ENCODE results near the gene MSH4.

The MSH4 gene

DNA sequence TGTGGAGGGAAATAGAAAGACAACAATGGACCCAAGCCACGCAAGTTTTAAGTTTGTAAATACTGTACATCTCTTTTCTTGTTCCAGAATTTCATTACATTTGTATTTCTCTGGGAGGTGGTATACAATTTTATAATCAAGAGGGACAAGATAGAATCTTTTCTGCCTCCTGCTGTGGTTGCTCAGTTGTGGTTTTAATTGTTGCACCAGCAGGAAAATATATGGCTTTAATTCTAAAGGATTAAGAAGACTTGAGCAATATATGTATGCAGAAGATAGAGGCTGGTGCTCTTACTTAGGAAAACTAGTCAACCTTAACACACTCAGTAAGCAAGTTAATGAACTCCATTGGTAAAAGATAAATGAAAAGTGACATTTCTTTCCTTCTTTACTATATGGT lies 155.3 kb downstream of the MSH4 start:
- TF ChIP-seq, protein P1, sequence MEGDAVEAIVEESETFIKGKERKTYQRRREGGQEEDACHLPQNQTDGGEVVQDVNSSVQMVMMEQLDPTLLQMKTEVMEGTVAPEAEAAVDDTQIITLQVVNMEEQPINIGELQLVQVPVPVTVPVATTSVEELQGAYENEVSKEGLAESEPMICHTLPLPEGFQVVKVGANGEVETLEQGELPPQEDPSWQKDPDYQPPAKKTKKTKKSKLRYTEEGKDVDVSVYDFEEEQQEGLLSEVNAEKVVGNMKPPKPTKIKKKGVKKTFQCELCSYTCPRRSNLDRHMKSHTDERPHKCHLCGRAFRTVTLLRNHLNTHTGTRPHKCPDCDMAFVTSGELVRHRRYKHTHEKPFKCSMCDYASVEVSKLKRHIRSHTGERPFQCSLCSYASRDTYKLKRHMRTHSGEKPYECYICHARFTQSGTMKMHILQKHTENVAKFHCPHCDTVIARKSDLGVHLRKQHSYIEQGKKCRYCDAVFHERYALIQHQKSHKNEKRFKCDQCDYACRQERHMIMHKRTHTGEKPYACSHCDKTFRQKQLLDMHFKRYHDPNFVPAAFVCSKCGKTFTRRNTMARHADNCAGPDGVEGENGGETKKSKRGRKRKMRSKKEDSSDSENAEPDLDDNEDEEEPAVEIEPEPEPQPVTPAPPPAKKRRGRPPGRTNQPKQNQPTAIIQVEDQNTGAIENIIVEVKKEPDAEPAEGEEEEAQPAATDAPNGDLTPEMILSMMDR (IDR thresholded peaks at IDR 0.05) = no peak

DNA sequence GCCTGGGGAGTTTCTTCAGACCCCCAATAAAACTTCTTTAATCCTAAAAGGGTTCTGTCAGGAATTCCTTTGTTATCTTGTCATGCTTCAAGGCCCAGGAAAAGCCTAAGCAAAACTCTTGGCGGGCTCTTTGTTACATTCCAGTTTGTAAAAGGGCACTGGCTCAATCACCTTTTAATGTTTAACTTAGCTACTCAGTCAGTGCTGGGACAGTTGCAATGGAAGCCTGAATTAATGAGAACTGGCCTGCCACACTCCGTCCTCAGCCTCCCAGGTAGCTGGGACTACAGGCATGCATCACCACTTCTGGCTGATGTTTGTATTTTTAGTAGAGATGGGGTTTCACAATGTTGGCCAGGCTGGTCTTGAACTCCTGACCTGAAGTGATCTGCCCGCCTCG lies 156.8 kb downstream of the MSH4 start:
- TF ChIP-seq, protein P1 (IDR thresholded peaks at IDR 0.05) = no peak

DNA sequence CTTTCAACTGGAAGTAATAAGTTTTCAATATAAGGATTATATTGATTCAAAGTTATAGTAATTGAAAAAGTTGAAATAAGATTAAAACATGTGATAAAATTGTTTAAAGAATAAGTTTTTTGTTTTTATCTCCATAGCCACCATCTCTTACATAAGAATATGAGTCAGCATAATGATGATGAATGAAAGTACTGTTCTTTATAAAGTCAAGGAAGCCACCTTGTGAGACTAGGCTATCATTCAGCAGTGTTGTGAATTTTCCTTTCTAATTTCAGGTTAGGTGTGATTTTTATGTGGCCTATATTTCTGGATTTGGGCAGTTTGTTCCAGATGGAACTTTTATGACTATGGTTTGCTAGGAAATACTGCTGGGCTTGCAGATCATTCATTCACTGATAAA lies 157.9 kb downstream of the MSH4 start:
- TF ChIP-seq, protein P1 (IDR thresholded peaks at IDR 0.05) = no peak
